GM19324 (cell line): Measurements from ENCODE around the gene AKT2.

Experiments
- ATAC-seq: cut with Tn5 transposase; IDR thresholded peaks from one replicate; pipeline ENCODE4 v1.9.1; 2021; ENCODE audit warnings: mild to moderate bottlenecking, moderate library complexity; ENCODE audit not compliant: unreplicated experiment, low FRiP score

AKT2 gene

DNA sequence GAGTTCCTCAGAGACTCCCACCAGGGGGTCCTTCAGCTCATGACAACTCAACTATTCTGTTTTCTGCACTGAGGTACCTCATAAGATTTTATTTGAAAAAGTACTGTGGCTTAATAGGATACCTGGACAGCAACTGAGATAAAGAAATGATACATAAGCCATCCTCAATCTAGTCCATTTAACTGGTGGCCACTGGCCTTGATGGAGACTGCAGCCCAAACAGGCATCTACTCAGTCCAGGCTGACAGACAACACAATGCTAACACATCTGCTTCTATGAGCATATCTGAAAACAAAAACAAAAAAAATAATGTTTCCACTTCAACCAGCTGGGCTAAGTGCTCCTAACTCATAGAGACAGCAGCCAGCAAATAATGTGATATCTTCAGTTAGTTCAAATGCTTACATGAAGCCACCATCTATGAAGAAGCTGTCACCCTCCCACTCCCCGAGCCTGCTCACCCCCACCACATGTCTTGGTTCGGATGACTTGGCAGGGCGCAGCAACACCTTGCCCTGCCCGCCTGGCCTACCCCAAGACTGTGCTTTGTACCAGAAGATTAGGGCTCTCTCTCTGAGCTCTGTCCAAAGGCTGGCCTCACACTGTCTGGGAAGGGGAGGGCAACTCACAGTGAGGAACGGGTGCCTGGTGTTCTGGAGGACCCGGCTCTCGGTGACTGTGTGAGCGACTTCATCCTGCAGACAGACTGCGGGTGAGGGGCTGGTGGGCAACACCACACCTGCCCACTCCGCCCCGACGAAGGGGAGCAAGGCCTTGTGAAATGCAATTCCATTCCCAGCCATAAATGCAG lies 45.5 kb downstream of the AKT2 start:
- no peak for ATAC-seq

DNA sequence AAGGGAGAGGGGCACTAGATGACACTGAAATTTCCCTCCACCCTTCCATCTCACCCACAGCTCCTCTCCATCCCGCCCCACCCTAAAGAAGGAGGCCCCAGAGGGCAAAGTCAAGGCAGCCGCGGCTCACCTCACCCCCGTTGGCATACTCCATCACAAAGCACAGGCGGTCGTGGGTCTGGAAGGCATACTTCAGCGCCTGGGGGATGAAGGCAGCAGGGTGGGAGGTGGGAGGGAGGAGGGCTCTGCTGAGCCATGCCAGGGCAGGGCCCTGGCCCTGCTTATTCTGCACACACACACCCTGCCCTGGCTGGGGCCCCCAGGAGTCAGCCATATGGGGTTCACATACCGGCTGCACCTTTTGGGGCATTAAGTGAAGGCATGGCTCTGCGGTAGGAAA lies 46.4 kb downstream of the AKT2 start:
- no peak for ATAC-seq

GRCh38 chr19:40237791-40238190 lies 47.4 kb downstream of the AKT2 start:
- ATAC-seq, result no peak

GRCh38 chr19:40236366-40236765 lies 48.8 kb downstream of the AKT2 start:
- ATAC-seq, result no peak

GRCh38 chr19:40236026-40236355 lies 49.2 kb downstream of the AKT2 start:
- ATAC-seq, result no peak

DNA sequence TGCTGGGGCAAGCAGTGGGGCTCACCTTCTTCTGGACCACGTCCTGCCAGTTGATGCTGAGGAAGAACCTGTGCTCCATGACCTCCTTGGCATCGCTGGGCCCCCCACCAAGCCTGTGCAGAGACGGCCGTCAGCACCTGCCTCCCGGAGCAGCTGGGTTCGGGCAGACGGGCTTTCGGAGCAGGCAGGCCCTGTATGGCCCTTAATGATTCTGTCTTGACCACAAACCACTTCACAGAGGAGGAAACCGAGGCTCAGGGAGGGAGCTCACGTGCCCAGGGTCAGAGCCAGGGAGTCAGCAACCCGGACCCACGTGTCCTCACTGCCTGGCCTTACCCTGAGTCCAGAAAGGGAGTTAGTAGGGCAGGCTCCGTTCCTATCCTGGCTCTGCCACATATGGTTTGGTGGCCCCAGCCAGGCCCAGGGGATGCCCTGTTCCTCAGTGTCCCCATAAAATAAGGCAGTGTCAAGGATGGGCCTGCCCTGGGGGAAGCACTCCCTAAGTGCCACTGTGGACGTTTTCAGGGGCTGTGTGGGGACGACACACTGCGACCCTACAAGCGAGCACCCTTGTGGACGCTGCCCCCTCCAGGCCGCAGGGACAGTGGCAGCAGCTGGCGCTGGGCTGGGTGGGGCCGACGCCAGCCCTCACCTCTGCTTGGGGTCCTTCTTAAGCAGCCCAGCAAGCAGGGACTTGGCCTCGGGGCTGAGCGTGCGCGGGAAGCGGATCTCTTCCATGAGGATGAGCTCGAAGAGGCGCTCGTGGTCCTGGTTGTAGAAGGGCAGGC lies 49.7 kb downstream of the AKT2 start:
- no peak for ATAC-seq

- ATAC-seq, result no peak
These were observed 50.5 kb downstream of the AKT2 start for GRCh38 chr19:40234429-40235237.

DNA sequence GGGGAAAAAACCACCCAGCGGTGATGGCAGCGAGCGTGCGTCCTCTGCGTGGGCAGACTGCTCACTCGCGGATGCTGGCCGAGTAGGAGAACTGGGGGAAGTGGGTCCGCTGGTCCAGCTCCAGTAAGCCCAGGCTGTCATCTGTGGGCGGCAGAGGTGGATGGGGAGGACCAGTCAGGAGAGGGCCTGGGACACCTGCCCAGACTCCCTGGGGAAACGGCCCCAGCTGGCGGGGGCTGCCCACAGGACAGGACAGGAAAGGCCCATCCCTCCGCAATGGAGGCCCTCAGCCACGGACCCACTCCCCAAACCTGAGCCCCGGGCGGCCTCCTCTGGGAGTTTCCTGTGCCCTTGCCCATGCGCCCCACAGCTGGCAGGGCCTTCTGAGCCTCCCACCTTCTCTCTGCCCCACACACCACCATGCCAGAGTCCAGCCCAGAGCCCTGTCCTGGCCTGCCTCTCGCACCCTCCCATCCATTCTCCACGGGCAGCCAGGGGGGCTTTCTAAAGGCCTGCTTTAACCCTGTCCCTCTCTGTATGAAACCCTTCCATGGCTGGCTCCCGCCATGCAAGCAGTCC lies 51.2 kb downstream of the AKT2 start:
- no peak for ATAC-seq

GRCh38 chr19:40232949-40233810 lies 52.0 kb downstream of the AKT2 start:
- ATAC-seq, result no peak

- no peak for ATAC-seq
These were observed 52.7 kb downstream of the AKT2 start for GRCh38 chr19:40232479-40232878.

- ATAC-seq, result no peak
These were observed 53.4 kb downstream of the AKT2 start for GRCh38 chr19:40231544-40232424.

GRCh38 chr19:40231057-40231456 lies 54.1 kb downstream of the AKT2 start:
- no peak for ATAC-seq

DNA sequence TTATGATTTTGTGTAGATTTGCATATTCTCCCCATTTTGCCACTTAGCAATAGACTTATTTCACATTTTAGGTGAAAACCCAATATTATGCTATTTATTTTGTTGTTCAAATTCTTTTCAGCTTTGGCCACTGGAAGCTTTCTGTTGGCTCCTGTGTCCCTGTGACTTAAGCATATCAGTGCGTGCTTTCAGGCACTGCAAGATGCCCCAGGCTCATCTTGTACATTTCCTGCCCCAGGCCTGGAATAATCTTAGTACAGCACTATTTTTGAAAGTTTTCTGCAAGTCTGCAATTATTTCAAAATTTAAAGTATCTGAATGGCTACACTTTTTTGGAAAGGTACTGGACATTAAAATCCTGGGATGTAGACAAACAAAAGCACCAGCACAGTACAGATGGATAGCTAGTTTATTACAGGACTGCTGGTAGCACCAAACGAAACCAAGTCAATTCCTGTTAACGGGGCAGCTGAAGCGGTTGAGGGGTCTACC lies 55.2 kb downstream of the AKT2 start:
- ATAC-seq, result no peak

DNA sequence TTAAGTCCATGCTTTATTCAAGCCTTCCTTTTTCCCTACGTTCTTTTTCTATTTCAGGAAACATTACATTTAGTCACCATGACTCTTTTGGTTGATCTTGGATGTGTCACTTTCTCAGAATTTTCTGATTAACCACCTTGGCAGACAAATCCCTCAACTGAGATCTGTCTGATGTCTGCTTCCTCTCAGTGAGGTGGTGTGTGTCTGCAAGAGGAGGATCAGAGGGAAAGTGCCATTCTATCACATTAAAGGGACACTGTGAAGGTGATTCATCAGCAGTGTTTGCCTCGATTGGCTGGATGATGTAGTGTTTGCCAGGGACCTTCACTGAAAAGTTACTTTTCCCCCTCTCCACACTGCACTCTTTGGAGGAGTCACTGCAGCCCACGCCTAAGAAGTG lies 55.7 kb downstream of the AKT2 start:
- no peak for ATAC-seq

DNA sequence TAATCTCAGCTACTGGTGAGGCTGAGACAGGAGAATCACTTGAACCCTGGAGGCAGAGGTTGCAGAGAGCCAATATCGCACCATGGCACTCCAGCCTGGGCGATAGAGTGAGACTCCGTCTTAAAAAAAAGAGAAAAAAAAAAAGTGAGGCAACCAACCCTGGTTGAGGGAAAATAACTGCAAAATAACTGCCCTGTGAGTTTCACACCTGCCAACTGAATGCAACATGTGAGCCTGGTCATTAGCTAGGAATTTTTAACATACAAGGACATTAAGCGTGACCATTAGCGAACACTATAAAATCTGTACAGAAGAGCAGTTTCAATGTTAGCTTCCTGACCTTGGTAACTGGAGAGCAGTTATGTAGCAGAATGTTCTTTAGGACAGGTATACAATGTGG lies 56.3 kb downstream of the AKT2 start:
- ATAC-seq, result no peak

DNA sequence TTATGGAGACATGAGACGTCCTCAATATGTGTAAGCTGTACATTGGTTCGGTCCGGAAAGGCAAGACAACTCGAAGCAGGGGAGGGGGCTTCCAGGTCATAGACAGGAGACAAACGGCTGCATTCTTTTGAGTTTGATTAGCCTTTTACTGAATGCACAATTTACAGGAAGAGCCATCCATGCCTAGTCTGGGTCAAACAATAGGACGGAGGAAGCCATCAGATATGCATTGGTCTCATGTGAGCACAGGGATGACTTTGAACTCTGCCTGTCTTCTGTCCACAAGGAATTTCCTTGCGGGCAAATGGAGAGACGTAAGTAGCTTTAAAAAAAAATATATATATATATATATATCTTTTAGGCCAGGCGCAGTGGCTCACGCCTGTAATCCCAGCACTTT lies 56.8 kb downstream of the AKT2 start:
- ATAC-seq, result no peak

DNA sequence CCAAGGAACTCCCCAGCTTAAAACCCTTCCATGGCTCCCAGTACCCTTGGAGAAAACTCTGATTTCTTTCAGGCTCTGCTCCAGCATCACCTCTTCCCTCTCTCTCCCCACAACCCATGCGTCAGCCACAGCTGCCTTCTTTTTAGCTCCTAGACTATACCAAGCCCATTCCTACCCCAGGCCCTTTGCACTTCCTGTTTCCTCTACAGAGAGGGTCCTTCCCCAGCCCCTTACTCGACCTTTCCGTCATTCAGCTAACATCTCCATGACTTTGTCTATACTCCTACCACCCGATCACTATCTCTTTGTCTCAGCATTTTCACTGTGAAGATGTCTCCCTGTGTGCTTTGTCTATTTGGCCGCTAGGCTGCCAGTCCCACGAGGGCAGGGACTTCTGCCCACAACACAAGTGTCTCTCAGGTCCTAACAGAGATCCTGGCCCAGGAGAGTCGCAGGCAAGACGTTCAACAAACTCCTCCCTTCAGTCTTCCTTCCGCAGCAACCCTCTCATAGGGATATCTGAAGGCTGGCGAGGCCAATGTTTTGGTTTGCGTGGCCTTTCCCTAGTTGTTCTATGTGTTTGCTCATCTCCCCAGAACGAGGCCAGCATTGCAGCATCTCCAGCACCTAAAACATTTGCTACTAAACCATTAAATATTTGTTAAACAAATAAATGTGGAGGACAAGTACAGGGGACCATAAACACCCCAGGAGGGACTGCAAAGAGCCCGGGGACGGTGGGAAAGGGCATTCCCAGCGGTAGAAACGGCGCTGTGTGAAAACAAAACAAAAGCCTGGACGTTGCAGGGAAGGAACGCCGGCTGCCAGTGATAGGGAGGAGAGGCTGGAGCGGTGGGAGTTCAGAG lies 59.5 kb downstream of the AKT2 start:
- ATAC-seq, result no peak
